GM19035 (cell line): ENCODE results near the gene STAU1.
"Not testable (repeated sequence)": the region's sequence is repeated elsewhere in the genome, so short reads cannot be mapped to it uniquely, and the experiment has no call there.

Experiments
- ATAC-seq: cut with Tn5 transposase; IDR thresholded peaks from one replicate; pipeline ENCODE4 v1.9.1; 2021; ENCODE audit not compliant: unreplicated experiment

Gene STAU1

DNA sequence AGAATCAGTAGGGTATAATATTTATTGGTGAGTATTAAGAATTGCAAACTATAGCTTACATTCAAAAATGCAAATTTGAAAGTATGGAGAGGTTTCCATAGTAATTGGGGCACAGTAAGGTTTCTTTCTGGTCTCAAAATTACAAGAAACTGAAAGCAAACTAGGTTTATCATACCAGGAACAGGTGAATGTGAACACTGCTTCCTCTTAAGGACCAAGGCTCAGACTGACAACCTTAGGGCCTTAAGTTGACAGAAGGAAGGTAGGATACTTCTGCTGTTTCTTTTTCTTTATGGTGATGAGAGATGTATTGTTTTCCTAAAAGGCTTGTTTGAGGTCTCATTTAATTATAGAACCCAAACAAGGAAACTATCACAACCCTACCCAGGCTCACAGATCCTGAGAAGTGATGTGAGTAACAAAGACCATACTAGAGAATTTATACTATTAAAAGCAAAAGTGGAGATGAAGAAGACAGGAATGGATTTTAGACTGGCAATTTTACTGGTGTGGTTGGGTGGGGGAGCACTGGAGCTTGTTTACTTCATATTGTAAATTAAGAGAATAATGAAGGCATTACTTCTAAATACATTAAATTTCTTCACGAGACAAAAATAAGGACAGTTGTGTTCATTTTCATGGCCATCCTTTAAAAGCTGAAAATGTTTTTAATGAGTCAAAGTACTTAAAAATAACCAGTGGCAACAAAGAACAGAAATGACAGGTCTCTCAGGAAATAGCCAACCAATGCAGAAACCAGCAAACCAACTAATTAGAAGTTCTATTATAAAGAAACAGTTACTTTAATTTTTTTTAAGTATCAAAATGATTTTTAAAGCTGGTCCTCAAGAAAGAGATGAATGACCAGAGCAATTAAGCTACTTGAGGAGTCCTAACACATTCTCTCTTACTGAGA, 21.3 kb downstream of the STAU1 start:
- ATAC-seq = no peak

DNA sequence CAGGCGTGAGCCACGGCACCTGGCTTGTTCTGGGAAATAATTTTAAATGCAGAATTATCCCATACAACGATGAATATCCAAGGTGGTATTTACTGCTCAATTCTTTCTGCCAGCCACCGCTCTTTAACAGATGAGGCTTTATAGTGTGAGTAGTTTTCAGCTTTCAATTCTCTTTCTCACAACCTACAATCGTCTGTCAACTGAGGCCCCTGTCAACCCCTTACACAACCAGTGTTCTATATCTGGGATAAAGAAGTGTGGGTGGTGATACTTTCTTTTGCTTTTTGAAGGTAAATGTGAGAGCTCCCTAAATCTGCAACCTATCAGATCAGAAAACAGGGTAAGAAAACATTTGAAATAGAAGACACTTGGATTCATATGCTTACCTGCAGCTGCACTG, 22.5 kb downstream of the STAU1 start:
- no peak for ATAC-seq

DNA sequence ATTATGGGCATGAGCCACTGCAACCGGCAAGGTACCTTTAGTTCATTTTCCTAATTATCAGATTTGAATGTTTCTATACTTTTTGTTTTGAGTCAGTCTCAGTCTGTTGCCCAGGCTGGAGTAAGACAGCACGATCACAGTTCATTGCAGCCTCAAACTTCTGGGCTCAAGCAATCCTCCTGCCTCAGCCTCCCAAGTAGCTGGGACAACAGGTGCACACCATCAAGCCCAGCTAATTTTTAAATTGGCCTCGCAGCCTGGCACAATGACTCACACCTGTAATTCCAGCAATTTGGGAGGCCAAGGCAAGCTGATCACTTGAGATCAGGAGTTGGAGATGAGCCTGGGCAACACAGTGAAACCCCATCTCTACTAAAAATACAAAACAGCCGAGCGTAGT, 24.4 kb downstream of the STAU1 start:
- no peak for ATAC-seq

DNA sequence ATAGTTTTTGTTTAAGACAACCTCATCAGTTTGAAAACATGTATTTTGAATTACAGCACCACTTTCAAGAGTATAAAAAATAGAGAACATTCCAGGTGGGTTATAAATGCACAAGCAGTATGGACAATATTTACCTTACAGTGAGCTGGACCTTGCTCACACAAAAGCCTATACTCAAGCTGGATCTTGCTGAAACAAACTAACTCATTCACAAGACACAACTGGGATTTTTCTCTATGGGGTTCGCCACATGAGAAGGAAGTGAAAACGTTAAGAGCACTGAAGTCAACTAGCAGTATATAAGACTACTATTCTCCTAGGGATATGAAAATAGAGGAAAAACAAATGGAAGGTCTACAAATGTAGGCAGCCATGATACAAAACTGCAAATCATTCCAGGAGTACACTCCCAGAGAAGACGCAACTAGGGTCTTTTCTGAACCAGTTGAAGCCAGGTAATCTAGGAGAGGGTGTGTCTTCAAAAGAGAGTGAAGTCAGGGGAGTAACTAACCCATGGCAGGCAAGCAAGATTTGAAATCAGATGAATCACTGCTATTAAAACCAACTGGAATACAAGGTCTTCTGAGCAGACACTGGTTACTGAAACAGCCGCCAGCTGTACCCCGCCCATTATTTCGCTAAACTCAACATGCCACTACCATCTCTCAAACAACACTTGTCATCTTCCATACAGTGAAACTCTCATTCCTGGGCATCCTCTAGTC, 26.5 kb downstream of the STAU1 start:
- no peak for ATAC-seq

DNA sequence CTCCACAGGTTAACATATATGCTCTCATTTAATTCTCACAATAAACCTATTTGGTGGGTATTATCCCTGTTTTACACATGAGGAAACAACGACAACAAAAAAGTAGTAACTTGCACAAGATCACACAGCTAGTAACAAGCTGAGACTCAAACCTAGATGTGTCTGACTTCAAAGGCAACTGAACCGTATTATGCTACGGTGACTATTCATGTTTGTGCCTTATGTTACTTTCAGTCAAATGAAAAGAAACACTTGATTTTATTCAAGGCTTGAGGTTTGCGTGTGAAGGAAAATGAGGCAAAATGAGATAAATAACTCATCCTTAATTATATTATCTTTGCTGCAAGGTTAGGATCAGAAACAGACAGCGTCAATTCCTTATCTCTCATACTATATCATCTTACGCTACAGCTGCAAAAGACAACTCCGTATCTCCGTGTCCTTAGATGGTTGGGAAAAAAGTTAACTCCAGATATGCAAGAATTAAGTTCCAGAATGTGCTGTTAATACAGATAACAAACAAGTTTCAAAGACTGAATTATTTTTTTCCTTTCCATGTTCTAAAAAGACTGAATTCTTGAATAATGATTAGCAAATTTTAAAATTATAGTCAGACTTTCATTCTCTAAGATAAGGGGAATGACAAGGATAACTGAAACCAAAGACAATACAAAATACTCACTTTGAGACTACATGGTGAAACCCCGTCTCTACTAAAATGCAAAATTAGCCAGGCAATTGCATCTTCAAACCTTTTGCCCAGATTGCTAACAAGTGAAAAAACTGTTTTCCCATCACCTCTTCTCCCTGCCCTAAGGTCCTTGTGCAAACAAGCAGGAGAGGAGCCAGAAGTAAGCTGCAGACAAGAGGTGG, 27.8 kb downstream of the STAU1 start:
- ATAC-seq = no peak

DNA sequence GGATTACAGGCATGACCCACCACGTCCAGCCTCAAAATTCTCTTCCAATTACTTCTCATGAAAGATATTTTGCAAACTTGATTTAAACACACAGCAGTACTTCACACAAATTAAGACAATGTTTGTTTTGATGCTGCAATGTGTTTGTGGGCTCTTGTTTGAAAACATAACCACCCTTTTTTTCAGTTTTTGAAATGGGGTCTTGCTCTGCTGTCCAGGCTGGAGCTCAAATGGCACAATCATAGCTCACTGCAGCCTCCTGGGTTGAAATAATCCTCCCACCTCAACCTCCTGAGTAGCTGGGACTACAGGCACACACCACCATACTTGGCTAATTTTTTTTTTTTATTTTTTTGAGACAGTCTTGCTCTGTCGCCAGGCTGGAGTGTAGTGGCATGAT, 31.0 kb downstream of the STAU1 start:
- ATAC-seq = no peak

- no peak for ATAC-seq
These were observed 31.7 kb downstream of the STAU1 start for GRCh38 chr20:49156481-49156880.

DNA sequence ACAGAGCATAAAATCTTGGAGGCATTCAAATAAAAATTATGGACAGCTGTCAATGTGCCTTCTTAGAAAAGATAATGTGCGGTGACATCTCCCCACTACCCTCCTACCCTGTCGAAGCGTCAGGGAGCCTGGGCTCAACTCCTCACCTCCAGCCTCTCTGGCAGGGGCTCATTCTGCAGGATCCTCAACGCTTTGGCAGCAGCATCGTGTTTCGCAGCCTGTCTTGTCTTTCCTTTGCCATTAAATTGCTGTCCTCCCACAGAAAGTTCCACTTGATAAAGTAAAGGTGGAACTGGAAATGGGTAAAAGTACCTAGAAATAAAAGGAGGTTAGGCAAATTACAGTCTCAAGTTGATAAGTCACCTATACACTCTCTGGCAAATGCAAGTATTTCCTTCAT, 36.7 kb downstream of the STAU1 start:
- ATAC-seq = no peak

DNA sequence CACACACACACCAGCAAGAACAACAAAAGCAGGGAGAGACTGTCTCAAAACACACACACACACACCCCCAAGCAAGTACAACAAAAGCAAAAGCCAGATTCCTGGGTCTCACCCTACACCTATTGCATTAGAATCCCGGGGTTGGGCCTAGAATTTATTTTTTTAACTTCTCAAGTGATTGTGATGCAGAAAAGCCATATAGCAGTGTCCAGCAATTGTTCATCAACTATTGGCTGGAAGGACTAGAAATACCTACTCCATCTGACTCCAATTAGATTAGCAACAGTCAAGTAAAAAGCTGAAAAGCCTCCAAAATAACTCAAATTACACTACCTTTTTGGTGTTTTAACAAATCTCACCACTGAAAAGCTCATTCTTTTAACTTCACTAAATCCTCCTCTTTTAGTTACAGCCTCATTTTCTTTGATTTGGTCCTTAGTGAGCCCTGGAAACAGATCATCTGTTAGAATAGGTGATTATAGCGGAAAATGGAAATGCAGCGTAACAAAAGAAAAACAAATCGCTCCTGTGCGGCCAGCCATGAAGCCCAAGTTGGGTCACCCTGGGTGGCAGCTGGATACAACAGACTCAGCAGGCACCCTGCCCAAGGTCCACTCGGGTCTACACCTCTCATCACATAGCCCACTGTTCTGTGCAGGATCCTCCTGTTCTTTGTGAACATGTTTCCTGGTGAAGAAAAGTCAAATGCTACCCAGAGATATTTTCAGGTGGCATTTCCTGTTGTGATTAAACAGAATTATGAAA, 38.7 kb downstream of the STAU1 start:
- ATAC-seq = no peak

GRCh38 chr20:49148601-49149000, 39.5 kb downstream of the STAU1 start:
- no peak for ATAC-seq

DNA sequence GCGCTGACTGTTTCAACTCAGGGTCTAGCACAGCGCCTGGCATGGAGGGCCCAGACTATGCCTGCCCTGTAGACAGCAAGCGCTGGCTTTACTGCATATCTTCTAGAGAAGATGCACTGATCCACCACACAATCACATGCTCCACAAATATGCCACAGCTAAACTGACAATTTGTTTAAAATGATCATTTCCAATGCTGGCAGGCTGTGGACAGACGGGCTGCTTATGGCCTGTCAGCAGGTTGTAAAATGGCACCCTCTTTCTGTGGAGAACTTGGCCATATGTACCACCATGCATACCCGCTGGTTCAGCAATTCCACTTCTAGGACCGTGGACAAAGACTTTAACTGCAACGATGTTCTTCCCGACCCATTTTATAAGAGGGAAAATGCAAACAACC, 40.8 kb downstream of the STAU1 start:
- no peak for ATAC-seq

DNA sequence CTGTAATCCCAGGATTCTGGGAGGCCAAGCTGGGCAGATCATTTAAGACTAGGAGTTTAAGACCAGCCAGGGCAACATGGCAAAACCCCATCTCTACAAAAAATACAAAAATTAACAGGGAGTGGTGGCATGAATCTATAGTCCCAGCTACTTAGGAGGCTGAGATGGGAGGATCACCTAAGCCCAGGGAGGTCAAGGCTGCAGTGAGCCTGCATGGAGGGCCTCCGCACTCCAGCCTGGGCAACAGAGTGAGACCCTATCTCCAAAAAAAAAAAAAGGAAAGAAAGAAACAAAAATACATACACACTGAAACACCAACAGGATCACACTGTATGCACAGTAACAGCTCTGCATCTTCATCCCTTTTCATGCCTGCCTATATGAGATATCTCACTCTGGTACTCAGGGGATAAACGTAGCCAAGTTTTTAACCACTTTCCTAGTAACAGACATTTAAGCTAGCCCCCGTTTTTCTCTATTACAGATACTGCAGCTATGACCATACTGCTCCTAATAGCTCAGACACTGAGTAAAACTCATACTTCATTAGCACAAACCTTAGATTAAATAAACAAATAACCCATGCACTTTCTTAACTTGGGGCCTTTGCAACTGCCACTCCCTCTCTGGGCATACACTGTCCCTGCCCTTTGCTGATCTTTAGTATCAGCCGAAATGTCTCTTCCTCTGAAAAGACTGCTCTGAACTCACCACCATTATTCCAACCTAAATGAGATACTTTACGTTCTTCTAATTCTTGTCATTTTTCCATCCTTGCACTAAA, 41.5 kb downstream of the STAU1 start:
- no peak for ATAC-seq

DNA sequence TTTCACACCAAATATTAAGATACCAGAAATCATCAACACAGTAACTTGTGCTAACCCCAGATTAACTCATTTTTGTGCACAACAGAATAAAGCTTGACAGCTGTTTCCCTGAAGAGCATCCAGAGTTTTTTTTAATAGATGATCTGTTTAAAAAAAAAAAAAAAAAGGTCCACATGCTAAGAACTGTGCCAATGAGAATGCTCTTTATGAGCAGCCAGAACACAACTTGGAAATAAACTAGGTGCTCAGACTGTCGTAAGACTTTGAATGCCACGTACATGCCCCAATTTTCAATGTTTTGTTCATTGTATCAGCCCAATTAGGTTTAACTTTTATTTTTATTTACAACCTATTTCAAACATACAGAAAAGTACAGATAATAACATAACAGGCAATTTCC, 47.3 kb downstream of the STAU1 start:
- no peak for ATAC-seq

- no peak for ATAC-seq
These were observed 47.7 kb downstream of the STAU1 start for GRCh38 chr20:49140411-49140810.

DNA sequence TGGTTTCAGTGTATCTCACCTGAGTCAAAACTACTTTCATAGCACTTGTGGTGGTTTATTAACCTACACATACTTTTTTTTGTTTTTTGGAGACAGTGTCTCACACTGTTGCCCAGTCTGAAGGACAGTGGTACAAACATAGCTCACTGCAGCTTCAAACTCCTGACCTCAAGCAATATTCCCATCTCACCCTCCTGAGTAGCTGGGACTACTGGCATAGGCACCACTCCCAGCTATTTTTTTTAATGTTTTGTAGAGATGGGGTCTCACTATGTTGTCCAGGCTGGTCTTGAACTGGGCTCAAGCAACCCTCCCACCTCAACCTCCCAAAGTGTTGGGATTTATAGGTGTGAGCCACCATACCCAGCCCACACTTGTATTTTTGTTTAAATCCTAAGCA, 49.7 kb downstream of the STAU1 start:
- ATAC-seq = no peak

- ATAC-seq = no peak
These were observed 51.1 kb downstream of the STAU1 start for GRCh38 chr20:49136817-49137571.

GRCh38 chr20:49134797-49135196, 53.3 kb downstream of the STAU1 start:
- ATAC-seq = not testable (repeated sequence)

DNA sequence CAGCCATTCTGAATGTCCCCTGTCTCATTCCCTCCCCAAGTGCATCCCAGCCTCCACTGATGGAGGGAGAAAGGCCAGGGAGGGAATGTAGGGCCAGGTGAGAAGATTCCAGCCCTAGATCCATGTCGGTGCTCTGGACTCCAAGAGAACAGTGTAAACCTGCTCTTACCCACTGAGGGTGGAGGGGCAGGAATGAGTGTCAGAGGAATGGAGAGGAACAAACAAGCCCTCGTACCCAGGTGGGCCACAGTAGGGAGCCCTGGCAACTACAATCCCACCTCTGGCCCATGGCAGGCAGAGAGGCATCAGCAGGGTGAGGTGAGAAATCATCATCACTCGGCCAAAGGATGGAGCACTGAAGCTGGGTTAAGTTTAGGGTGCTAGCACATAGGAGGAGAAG, 54.6 kb downstream of the STAU1 start:
- ATAC-seq = no peak

GRCh38 chr20:49132995-49133478, 55.1 kb downstream of the STAU1 start:
- no peak for ATAC-seq
